ENCODE data around the gene KCND2.
"Not testable (repeated sequence)": the region's sequence is repeated elsewhere in the genome, so short reads cannot be mapped to it uniquely, and the experiment has no call there.

KCND2 gene

GRCh38 chr7:120272701-120273475, at the start of gene KCND2:
KCND2 (plus strand) TSS chr7:120273175.
- peak within 1 kb of the TSS; percentile 65 for H3K4me3 ChIP-seq (replicated peaks; ENCODE audit: low read depth, low read length)
- peak; percentile 6 for DNase-seq (ENCODE audit: low read depth)
- no peak for TF ChIP-seq CTCF (IDR thresholded peaks at IDR 0.05; ENCODE audit: low read length, missing control alignments)

GRCh38 chr7:120226188-120226587, 46.8 kb upstream of the KCND2 start:
- no peak for DNase-seq (ENCODE audit: low read depth)
- TF ChIP-seq CTCF (IDR thresholded peaks at IDR 0.05; ENCODE audit: low read length, missing control alignments): no peak
- H3K4me3 ChIP-seq (replicated peaks; ENCODE audit: low read depth, low read length): no peak overlapping the region

- no peak for TF ChIP-seq CTCF (IDR thresholded peaks at IDR 0.05; ENCODE audit: low read length, missing control alignments)
- no peak for DNase-seq (ENCODE audit: low read depth)
- H3K4me3 ChIP-seq (replicated peaks; ENCODE audit: low read depth, low read length): no peak overlapping the region
These were observed 45.7 kb upstream of the KCND2 start for GRCh38 chr7:120227255-120227654.

GRCh38 chr7:120229084-120229483, 43.9 kb upstream of the KCND2 start:
- DNase-seq (ENCODE audit: low read depth): no peak
- no peak for TF ChIP-seq CTCF (IDR thresholded peaks at IDR 0.05; ENCODE audit: low read length, missing control alignments)
- H3K4me3 ChIP-seq (replicated peaks; ENCODE audit: low read depth, low read length): no peak overlapping the region

- no peak for TF ChIP-seq CTCF (IDR thresholded peaks at IDR 0.05; ENCODE audit: low read length, missing control alignments)
- no peak for DNase-seq (ENCODE audit: low read depth)
- no peak overlapping the region for H3K4me3 ChIP-seq (replicated peaks; ENCODE audit: low read depth, low read length)
These were observed 39.6 kb upstream of the KCND2 start for GRCh38 chr7:120233338-120233737.

- DNase-seq (ENCODE audit: low read depth); H3K4me3 ChIP-seq (replicated peaks; ENCODE audit: low read depth, low read length): not testable (repeated sequence)
These were observed 32.6 kb upstream of the KCND2 start for GRCh38 chr7:120240350-120240749.

GRCh38 chr7:120241973-120242372, 31.0 kb upstream of the KCND2 start:
- TF ChIP-seq CTCF (IDR thresholded peaks at IDR 0.05; ENCODE audit: low read length, missing control alignments): no peak
- no peak overlapping the region for H3K4me3 ChIP-seq (replicated peaks; ENCODE audit: low read depth, low read length)
- DNase-seq (ENCODE audit: low read depth): no peak
